Anterior cingulate cortex (tissue), 58 donors: ENCODE measurements around the gene RAP2A.

Experiments used
- DNase-seq, 58 donors: peaks; one replicate each; lab custom pipeline; 2025; lab: John Stamatoyannopoulos, UW

The RAP2A gene

GRCh38 chr13:97492257-97492656 is 58.3 kb downstream of the RAP2A start:
- DNase-seq: no peak

- DNase-seq: no peak
Observed at GRCh38 chr13:97492684-97493371, 58.9 kb downstream of the RAP2A start.

GRCh38 chr13:97493456-97493855 is 59.5 kb downstream of the RAP2A start:
- DNase-seq: peak in 3 of 58 donors; percentile 7 to 17 (median 14)

- no peak for DNase-seq
Observed at GRCh38 chr13:97495678-97496077, 61.7 kb downstream of the RAP2A start.

- DNase-seq: no peak
Observed at GRCh38 chr13:97496511-97496910, 62.5 kb downstream of the RAP2A start.

GRCh38 chr13:97497400-97497799 is 63.4 kb downstream of the RAP2A start:
- no peak for DNase-seq

GRCh38 chr13:97498419-97498818 is 64.5 kb downstream of the RAP2A start:
- no peak for DNase-seq

- DNase-seq: no peak
Observed at GRCh38 chr13:97499181-97499580, 65.2 kb downstream of the RAP2A start.

- DNase-seq: peak in 8 of 58 donors; percentile 1 to 11 (median 4)
Observed at GRCh38 chr13:97502181-97502580, 68.2 kb downstream of the RAP2A start.

- no peak for DNase-seq
Observed at GRCh38 chr13:97502706-97503105, 68.7 kb downstream of the RAP2A start.

- no peak for DNase-seq
Observed at GRCh38 chr13:97505017-97505416, 71.0 kb downstream of the RAP2A start.

- DNase-seq: peak in 12 of 58 donors; percentile 5 to 38 (median 19)
Observed at GRCh38 chr13:97506511-97506910, 72.5 kb downstream of the RAP2A start.

- no peak for DNase-seq
Observed at GRCh38 chr13:97512732-97513131, 78.8 kb downstream of the RAP2A start.

GRCh38 chr13:97515643-97516042 is 81.7 kb downstream of the RAP2A start:
- no peak for DNase-seq

- DNase-seq: no peak
Observed at GRCh38 chr13:97517967-97518366, 84.0 kb downstream of the RAP2A start.
